Loucy (cell line): Measurements from ENCODE around the gene SCYL3.

Experiments used
- CTCF ChIP-seq: fragments of 200-600 bp; sonication (generic); conservative IDR thresholded peaks from 2 replicates; pipeline ENCODE4 v1.5.1; 2014; ENCODE audit warnings: mild to moderate bottlenecking, antibody characterized with exemption, low read length
- EZH2phosphoT487 ChIP-seq: fragments of 200-600 bp; IDR thresholded peaks from 2 replicates; pipeline ENCODE4 v1.6.1; 2018; ENCODE audit warnings: antibody characterized with exemption, mild to moderate bottlenecking, moderate library complexity, borderline replicate concordance

GRCh38 chr1:169836198-169836597 is 57.5 kb downstream of the SCYL3 start:
- TF ChIP-seq CTCF (no peak), EZH2phosphoT487 (no peak)
